NB4 (cell line): ENCODE measurements around the gene RUNX3.

Experiments used
- POLR2A ChIP-seq: IDR thresholded peaks from 2 replicates; pipeline ENCODE4 v1.6.1; 2011; ENCODE audit warnings: mild to moderate bottlenecking; ENCODE audit not compliant: insufficient read length; ENCODE audit errors: extremely low read depth
- TF ChIP-seq, protein P1 (sequence below): IDR thresholded peaks from one replicate; pipeline ENCODE4 v1.5.1; 2012; ENCODE audit warnings: low read depth, low read length

GRCh38 chr1:24865587-24865986, 64.5 kb downstream of the RUNX3 start:
- TF ChIP-seq, protein P1, sequence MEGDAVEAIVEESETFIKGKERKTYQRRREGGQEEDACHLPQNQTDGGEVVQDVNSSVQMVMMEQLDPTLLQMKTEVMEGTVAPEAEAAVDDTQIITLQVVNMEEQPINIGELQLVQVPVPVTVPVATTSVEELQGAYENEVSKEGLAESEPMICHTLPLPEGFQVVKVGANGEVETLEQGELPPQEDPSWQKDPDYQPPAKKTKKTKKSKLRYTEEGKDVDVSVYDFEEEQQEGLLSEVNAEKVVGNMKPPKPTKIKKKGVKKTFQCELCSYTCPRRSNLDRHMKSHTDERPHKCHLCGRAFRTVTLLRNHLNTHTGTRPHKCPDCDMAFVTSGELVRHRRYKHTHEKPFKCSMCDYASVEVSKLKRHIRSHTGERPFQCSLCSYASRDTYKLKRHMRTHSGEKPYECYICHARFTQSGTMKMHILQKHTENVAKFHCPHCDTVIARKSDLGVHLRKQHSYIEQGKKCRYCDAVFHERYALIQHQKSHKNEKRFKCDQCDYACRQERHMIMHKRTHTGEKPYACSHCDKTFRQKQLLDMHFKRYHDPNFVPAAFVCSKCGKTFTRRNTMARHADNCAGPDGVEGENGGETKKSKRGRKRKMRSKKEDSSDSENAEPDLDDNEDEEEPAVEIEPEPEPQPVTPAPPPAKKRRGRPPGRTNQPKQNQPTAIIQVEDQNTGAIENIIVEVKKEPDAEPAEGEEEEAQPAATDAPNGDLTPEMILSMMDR, result no peak
- TF ChIP-seq POLR2A, result no peak
